Ascending aorta (tissue), 2 donors: ENCODE data around the gene BROX. TPM values are rescaled to one million over a fixed set of nuclear protein-coding genes. Genes with fewer than 3 reads are reported as not detected.

Experiments used
- DNase-seq, 2 donors: peaks; one replicate each; pipeline ENCODE4 v3.0.0-alpha.2; 2019; ENCODE audit warnings: low spot score in 2 of 2
- H3K27ac ChIP-seq, 2 donors: fragments of 200-600 bp; sonication (generic); one replicate each; pipeline ENCODE4 v1.5.1; 2016 to 2017; ENCODE audit warnings: mild to moderate bottlenecking in 1 of 2
- H3K27me3 ChIP-seq: fragments of 200-600 bp; sonication (generic); one replicate; pipeline ENCODE4 v1.5.1; 2017
- H3K36me3 ChIP-seq, 2 donors: fragments of 200-600 bp; sonication (generic); one replicate each; pipeline ENCODE4 v1.5.1; 2016
- H3K4me1 ChIP-seq, 2 donors: fragments of 200-600 bp; sonication (generic); one replicate each; pipeline ENCODE4 v1.5.1; 2016 to 2017; ENCODE audit warnings: mild to moderate bottlenecking in 1 of 2
- H3K4me3 ChIP-seq, 2 donors: fragments of 200-600 bp; sonication (generic); one replicate each; pipeline ENCODE4 v1.5.1; 2016 to 2017; ENCODE audit warnings: mild to moderate bottlenecking in 1 of 2
- H3K9me3 ChIP-seq, 2 donors: fragments of 200-600 bp; sonication (generic); one replicate each; pipeline ENCODE4 v1.5.1; 2016
- intact Hi-C: fragments of 100-400 bp; cut with DNase I; formaldehyde crosslinking; loops from one replicate; pipeline ENCODE4 v1.15.1; 2023
- total RNA-seq: library from RNA; depleted of rRNA; stranded (reverse); fragments of >200 nt; gene quantifications from one replicate; pipeline ENCODE4 v1.1.0, GENCODE V29; 2016
- TF ChIP-seq, protein P1 (sequence below), 3 experiments: fragments of 200-600 bp in 2 of 3; fragments of 450-650 bp in 1 of 3; sonication (generic) in 2 of 3; IDR thresholded peaks; one replicate each; pipeline ENCODE4 v1.5.1; 2016 to 2019; ENCODE audit warnings: antibody characterized with exemption in 3 of 3, mild to moderate bottlenecking in 1 of 3, moderate library complexity in 1 of 3

Gene BROX
- total RNA-seq, 1 donor from 2014 or later, result 27.5 TPM

DNA sequence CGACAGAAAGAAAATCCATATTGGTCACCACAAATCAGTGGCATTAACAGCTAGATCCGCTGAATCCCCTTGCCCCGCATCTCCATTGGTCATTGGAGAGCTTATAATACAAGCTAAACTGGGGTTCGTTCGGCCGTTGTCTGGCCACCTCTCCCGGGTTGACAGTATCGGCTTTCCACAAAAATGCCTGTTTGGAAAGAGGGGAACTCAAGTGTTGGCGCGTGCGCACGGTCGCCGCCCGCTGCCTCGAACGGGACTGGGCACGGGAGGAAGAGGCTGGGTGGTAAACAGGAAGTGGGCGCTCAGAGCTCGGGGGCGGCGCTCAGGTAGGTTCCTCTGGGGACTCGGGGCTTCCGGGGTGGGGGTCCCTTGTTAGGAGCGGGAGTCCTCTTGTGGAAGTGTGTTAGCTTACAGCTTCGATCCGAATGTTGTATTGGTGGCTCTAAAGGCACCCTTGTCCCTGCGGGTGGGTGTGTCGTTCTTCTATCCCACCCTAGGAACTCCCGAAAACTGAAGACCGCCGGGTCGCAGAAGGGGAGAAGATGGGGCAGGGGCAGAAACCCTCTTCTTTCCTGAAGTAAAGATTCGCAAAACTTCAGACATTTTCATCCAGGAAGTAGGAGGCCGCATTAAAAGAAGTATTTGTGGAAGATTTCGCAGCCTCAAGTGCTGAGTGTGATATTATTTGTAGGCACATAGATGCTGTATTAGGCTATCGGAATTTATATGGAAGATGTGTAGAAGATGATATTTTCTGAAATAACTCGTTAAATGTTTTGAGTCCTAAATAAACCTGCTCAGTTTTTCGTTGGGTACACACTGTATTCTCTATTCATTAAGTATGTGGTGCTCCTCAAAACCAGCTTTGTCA lies 962 bp downstream of the BROX start:
- Histone ChIP-seq H3K9me3 (no peaks in the 10 kb centered on the region), H3K4me1 (peaks cover 0 to 15% of the 10 kb centered on the region in 2 donors), H3K4me3 (peak overlapping the region; percentile 80 to 89), H3K36me3 (peaks cover 14 to 20% of the 10 kb centered on the region in 2 donors), H3K27me3 (no peaks in the 10 kb centered on the region), H3K27ac (peak overlapping the region; percentile 96 to 99)
- intact Hi-C loops, result loop anchor here (1.0 to 2.0 kb wide), 3 partner anchors 41 to 971 kb away; partner anchors contain the start of gene DUSP10
- TF ChIP-seq, protein P1, sequence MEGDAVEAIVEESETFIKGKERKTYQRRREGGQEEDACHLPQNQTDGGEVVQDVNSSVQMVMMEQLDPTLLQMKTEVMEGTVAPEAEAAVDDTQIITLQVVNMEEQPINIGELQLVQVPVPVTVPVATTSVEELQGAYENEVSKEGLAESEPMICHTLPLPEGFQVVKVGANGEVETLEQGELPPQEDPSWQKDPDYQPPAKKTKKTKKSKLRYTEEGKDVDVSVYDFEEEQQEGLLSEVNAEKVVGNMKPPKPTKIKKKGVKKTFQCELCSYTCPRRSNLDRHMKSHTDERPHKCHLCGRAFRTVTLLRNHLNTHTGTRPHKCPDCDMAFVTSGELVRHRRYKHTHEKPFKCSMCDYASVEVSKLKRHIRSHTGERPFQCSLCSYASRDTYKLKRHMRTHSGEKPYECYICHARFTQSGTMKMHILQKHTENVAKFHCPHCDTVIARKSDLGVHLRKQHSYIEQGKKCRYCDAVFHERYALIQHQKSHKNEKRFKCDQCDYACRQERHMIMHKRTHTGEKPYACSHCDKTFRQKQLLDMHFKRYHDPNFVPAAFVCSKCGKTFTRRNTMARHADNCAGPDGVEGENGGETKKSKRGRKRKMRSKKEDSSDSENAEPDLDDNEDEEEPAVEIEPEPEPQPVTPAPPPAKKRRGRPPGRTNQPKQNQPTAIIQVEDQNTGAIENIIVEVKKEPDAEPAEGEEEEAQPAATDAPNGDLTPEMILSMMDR (IDR thresholded peaks at IDR 0.05), result no peak
- peak; percentile 87 to 96 for DNase-seq

DNA sequence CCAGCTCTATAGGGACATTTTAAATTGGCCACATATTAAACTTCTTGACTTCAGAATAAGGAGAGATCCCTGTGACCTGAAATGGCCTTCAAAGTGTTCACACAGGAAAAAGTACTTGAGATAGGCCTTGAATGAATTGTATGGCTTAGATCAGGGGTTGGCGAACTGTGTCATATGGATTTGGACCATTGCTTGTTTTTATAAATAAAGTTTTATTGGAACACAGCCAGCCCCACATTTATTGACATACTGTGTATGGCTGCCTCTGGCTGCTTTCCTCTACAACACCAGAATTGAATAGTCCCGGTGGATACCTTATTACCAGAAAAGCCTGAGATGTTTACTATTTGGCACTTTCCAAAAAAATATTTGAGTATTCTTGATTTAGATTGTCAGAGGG lies 4.0 kb downstream of the BROX start:
- H3K27ac ChIP-seq, result no peak overlapping the region
- no peaks in the 10 kb centered on the region for H3K9me3 ChIP-seq
- TF ChIP-seq, protein P1 (IDR thresholded peaks at IDR 0.05), result no peak
- H3K36me3 ChIP-seq, result peaks cover 40 to 44% of the 10 kb centered on the region in 2 donors
- H3K4me3 ChIP-seq, result no peak overlapping the region
- DNase-seq, result no peak
- H3K4me1 ChIP-seq, result peaks cover 0 to 7% of the 10 kb centered on the region in 2 donors
- intact Hi-C loops, result no loop called here
- no peaks in the 10 kb centered on the region for H3K27me3 ChIP-seq

DNA sequence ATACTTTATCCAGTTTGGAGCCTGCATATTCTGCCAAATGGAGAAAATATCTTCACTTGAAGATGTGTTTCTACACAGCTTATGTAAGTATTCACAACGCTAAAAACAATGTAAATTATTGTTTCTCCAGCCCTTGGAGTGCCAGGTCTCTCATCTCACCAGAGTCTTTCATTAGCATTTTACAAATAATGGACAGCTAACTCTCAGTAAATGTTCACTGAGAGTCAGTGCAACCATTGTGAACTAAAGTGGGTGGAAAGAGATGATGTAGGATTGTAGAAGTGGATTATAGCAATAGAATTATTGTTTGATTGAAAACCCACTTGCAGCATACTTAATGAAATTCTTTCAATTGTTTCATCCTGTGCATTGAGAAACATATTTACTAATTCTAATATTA lies 16.4 kb downstream of the BROX start:
- peaks cover 88 to 98% of the 10 kb centered on the region in 2 donors for H3K36me3 ChIP-seq
- TF ChIP-seq, protein P1 (IDR thresholded peaks at IDR 0.05), result no peak
- no peaks in the 10 kb centered on the region for H3K4me1 ChIP-seq
- intact Hi-C loops, result no loop called here
- H3K4me3 ChIP-seq, result no peak overlapping the region
- H3K27me3 ChIP-seq, result no peaks in the 10 kb centered on the region
- H3K9me3 ChIP-seq, result no peaks in the 10 kb centered on the region
- DNase-seq, result no peak
- H3K27ac ChIP-seq, result no peak overlapping the region

DNA sequence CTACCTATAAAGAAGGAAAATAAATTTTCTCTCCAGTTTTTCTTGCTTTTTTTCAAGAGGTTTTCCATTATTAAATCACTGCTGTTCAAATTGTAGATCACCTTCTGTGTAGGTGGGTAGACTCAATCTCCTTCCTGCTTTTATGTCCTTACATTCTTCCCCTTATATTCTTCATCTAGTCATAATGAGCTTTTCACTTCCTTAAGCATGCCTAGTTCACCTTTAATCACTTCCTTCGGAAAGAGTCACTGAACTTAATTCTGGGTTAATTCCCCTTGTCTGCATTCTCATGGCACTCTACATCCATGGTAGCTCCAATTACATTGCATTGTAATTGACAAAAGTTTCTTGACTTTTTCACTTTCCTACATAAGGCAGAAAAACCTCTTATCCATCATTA lies 18.5 kb downstream of the BROX start:
- Histone ChIP-seq H3K4me1 (no peaks in the 10 kb centered on the region), H3K27me3 (no peaks in the 10 kb centered on the region), H3K9me3 (no peaks in the 10 kb centered on the region), H3K4me3 (no peak overlapping the region), H3K36me3 (peaks cover 77 to 95% of the 10 kb centered on the region in 2 donors), H3K27ac (no peak overlapping the region)
- TF ChIP-seq, protein P1 (IDR thresholded peaks at IDR 0.05), result no peak
- DNase-seq, result no peak
- intact Hi-C loops, result loop anchor here (10.0 kb wide), 1 partner anchor 954 kb away; no protein-coding TSS in a partner anchor

DNA sequence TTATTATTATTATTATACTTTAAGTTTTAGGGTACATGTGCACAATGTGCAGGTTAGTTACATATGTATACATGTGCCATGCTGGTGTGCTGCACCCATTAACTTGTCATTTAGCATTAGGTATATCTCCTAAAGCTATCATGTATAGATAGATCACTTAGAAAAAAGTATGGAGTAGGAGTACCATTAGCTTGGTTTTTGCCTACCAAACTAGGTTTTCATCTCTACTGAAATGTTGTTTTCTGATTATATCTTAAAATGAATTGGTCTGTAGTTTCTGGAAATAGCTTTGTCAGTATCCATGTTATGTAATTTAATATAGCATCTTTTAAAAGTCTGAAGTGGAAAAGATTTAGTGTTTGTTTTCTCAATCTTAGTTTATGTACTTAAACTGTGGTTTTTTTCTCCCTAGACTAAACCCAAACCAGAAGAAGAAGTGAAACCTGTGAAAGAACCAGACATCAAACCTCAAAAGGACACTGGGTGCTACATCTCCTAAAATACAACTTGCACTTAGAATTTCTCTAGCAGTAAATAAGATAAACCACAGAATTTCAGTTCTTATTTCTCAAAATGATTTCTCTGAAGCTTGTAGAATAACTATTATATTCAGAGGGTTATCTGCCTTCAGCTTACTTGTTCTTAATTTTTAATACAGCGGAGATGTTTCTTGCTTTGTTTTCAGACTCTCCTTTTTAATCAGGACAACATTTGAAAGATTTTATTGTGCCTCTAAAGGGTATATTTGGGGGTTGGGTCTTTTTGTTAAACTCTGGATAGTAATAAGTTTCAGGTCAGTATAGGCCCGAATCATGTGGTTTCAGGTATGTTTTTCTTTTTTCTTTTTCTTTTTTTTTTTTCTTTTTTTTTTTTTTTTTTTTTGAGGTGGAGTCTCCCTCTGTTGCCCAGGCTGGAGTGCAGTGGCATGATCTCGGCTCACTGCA lies 20.1 kb downstream of the BROX start:
- TF ChIP-seq, protein P1 (IDR thresholded peaks at IDR 0.05), result no peak
- DNase-seq, result no peak
- no peak overlapping the region for H3K4me3 ChIP-seq
- no peaks in the 10 kb centered on the region for H3K9me3 ChIP-seq
- no peaks in the 10 kb centered on the region for H3K4me1 ChIP-seq
- intact Hi-C loops, result loop anchor here (10.0 kb wide), 1 partner anchor 952 kb away; no protein-coding TSS in a partner anchor
- H3K27ac ChIP-seq, result no peak overlapping the region
- H3K27me3 ChIP-seq, result no peaks in the 10 kb centered on the region
- H3K36me3 ChIP-seq, result peaks cover 66 to 79% of the 10 kb centered on the region in 2 donors
